DMS153 (cell line): ENCODE data around the gene ZBTB46.
"Not testable (repeated sequence)": the region's sequence is repeated elsewhere in the genome, so short reads cannot be mapped to it uniquely, and the experiment has no call there.

Experiments used
- DNase-seq: peaks from one replicate; lab custom pipeline; 2025; lab: John Stamatoyannopoulos, UW

ZBTB46 gene

GRCh38 chr20:63830841-63831588 lies at the start of gene ZBTB46:
TSS of gene ZBTB46 (minus strand) at chr20:63831264. CDS start at chr20:63790757, 40,507 bp downstream.
- no peak for DNase-seq

GRCh38 chr20:63878899-63879663 lies 48.0 kb upstream of the ZBTB46 start:
- DNase-seq: no peak

- no peak for DNase-seq
Measured at GRCh38 chr20:63877755-63878470, 46.8 kb upstream of the ZBTB46 start.

DNA sequence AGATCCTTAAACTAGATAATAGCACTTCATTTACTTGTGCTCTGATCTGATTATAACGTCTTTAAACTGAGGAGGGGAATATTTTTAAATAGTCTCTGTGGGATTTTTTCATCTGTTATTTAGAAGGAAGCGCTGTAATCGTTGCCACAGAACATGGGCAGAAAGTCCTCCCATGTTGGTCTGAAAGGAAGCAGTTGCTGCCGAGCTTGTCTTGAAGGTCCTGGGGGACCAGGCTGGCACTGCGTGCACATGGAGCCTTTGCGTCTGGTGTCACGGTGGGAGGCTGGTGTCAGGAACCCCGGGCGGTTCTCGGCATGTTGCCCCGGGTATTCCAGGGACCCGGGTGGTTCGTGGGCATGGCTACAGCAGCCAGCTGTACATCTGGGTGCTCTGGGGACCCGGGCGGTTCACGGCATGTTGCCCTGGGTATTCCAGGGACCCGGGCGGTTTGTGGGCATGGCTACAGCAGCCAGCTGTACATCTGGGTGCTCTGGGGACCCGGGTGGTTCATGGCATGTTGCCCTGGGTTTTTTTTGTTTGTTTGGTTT lies 45.5 kb upstream of the ZBTB46 start:
- DNase-seq: no peak

GRCh38 chr20:63874241-63874640 lies 43.2 kb upstream of the ZBTB46 start:
- DNase-seq: not testable (repeated sequence)

- DNase-seq: no peak
Measured at GRCh38 chr20:63873477-63873971, 42.5 kb upstream of the ZBTB46 start.

DNA sequence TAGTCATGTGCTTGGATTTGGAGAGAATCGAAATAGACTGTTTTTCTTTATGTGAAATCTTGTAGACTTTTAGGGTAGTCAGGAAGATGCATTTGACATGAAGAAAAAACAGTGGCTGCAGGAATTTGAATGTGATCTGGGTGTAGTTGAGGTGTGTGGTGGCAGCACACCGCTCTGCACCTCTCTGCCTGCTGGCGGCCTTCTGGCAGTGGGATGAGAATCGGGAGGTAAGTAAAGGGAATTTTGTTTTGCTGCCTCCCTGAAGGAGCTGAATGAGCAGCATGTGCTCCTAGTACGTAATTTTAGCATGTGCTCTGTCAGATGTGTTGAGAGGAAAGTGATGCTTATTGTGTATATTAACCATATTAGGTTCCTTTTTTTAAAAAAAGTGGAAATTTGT lies 37.2 kb upstream of the ZBTB46 start:
- no peak for DNase-seq

DNA sequence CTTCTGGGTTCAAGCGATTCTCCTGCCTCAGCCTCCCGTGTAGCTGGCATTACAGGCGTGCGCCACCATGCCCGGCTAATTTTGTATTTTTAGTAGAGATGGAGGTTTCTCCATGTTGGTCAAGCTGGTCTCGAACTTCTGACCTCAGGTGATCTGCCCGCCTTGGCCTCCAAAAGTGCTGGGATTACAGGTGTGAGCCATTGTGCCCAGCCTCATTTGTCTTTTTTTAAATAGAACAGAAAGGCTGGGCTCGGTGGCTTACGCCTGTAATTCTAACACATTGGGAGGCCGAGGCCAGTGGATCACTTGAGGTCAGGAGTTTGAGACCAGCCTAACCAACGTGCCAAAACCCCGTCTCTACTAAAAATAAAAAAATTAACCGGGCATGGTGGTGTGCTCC lies 36.0 kb upstream of the ZBTB46 start:
- DNase-seq: not testable (repeated sequence)

GRCh38 chr20:63864978-63865640 lies 34.0 kb upstream of the ZBTB46 start, which contains the start of gene TPD52L2:
TSS of gene TPD52L2 (plus strand) at chr20:63865270. CDS start at chr20:63865366, 96 bp downstream.
- peak; percentile 99 for DNase-seq

GRCh38 chr20:63864545-63864977 lies 33.5 kb upstream of the ZBTB46 start:
- DNase-seq: no peak

DNA sequence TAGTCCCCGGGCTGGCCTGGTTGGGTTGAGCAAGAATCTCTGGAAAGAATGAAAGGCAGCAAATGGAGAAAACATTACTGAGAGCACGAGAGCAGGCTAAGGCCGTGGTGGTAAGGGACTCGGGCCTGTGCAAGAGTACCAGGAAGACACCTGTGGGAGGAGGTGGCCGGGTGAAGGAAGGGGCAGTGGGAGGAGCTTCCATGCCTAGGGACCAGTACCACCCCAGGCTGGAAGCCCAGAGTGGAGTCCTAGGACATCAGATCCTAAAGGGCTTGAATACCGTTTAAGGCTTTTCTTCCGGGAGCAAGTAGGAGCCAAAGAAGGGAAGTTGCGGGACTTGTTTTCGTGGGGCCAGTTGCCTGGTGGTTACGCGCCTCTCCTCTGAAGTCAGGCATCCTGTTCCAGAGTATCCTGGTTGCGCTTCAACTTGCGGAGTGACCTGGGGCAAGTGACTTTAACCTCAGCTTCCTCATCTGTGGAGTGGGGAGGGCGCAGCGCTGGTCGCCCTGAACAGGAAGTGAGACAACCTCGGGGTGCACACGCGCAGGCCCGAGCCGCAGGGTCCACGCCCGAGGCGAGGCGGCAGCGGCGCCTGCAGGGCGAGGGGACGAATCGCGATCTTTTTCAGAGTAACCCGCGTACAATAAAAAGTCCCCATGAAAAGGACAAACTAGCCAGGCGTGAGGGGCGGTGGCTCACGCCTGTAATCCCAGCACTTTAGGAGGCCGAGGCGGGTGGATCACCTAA lies 32.9 kb upstream of the ZBTB46 start:
- DNase-seq: peak; percentile 77

DNA sequence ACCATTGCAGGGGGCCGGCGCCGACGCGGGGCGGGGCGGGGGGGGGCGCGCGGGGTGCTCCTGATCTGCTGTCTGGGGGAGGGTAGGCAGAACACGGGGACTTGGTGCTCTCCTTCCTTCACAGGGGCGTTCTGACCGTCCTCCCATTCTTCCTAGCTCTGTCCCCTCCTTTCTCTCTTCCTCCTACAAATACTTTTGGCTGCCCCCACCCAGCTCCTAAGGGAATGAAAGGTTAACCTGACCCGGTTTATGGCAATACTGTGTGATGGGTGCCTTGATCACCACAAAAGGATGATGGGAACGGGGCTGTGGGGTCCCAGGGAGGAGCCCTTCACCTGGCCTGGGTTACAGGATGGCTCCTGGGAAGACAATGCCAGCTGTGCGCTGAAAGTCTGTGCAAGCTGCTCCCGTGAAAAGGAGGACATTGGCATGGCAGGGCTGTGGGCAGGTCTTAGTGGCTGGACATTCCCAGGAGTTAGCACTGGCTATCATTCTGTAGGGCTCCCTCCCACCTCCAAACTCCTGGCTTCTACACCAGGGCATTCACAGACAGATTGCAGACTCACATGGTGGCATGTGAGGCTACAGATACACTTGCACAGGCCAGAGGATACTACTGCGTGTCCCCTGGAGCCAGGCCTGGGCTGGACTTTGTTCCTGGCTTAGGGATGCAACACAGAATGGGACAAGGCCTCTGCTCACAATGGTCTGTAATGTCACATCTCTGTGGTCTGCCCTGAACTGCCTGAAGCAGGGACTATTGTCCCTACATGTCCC lies 32.1 kb upstream of the ZBTB46 start:
- no peak for DNase-seq

GRCh38 chr20:63861981-63862901 lies 31.2 kb upstream of the ZBTB46 start:
- DNase-seq: no peak

- DNase-seq: no peak
Measured at GRCh38 chr20:63861365-63861934, 30.4 kb upstream of the ZBTB46 start, which contains the start of gene ABHD16B. TSS of gene ABHD16B (plus strand) at chr20:63861498. CDS start at chr20:63861541, 43 bp downstream.

DNA sequence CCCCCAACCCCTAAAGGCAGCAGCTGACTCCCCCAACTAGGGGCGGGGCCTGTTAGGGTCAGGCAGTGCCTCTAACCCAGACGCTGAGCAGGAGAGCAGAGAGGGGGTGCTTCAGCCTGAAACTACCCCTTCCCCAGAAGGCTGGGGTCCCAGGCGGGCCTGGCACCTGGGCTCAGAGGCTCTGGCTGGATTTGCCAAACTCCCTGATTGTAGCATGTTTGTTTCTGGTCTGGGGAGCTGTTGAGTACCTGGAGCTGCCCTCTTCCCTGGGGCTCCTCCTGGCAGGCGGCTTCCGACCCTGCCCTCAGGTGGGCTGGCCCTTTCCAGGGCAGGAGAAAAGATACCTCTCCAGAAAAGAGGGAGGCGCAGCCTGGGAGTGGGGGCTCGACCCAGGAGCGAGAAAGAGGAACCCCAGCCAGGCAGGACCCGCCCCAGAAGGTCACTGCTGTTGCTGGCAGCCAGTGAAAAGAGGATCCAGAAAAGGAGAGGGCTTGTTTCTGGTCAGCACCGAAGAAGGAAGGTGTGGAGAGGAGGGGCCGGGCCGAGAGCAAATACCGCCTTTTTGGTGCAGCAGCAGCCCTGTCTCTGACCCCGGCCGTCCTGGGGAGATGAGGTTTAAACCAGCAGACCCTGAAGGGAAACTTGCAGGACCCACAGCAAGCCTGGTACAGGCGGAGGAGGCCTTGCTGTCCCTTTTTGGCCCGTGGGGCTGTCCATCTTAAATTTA lies 29.4 kb upstream of the ZBTB46 start:
- no peak for DNase-seq

DNA sequence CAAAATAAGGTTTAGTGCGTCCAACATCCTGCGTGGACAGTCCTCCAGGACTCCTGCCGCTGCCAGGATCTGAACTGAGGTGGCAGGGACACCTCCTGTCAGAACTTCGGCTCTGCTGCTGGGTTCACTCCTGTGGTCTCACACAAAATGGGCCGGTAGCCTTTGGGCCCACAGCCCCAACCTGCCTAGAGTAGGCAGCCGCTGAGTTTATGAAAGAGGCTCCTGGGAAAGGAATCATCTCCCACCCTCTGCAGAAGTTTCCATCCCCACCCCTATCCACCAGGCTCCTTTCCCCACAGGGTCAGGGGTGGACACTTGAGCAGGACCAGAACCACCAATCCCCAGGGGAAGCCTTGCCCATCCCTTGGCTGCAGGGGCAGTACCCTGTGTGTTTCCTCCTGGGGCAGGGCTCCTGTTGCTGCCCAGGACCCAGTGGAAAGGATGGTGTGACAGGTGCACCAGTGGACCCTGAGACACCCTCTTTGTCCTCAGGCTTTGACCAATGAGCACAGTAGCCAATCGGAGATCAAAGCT lies 28.2 kb upstream of the ZBTB46 start:
- no peak for DNase-seq

DNA sequence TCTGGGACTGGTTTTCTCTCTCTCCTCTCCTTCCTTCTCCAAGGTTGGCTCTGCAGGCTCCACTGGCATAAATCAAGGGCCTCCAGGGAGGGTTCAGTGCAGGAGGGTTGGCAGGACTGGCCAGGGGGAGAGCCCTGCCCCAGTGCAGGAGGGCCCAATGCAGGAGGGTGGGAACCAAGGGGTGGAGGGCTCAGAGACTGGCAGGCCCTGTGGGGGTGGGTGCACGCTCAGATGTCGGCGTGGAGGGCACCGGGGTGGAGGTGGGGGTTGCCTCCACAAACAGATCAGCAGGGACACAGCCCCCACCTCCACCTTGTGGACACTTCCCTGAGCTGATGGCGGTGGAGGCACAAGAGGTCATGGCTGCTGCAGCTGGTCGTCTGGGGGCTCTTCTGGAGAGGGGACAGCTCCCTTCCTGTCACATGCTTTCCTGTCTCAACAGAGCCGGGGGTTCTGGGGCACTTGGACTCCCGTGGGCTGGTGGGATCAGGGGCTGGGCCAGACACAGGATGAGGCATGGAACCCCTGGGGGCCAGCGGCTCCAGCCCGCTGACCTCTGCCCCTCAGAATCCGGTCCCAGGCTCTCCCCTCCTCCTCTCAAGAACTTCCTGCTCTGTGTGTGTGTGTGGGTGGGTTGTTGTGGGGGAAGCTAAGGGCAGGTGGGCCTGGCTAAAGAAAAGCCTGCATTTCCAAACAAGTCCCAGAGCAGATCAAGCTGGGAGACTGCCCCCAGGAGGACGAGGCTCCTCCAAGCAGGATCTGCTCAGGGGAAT lies 27.5 kb upstream of the ZBTB46 start:
- DNase-seq: no peak
